NCI-H345 treated with DMSO at 0.1 percent for 48 hours (cell line): ENCODE measurements around the gene SIM2.
"Not testable (repeated sequence)": the region's sequence is repeated elsewhere in the genome, so short reads cannot be mapped to it uniquely, and the experiment has no call there.

Experiments
- DNase-seq: peaks from one replicate; lab custom pipeline; 2025; ENCODE audit not compliant: unreplicated experiment; lab: John Stamatoyannopoulos, UW

SIM2 gene, protein sequence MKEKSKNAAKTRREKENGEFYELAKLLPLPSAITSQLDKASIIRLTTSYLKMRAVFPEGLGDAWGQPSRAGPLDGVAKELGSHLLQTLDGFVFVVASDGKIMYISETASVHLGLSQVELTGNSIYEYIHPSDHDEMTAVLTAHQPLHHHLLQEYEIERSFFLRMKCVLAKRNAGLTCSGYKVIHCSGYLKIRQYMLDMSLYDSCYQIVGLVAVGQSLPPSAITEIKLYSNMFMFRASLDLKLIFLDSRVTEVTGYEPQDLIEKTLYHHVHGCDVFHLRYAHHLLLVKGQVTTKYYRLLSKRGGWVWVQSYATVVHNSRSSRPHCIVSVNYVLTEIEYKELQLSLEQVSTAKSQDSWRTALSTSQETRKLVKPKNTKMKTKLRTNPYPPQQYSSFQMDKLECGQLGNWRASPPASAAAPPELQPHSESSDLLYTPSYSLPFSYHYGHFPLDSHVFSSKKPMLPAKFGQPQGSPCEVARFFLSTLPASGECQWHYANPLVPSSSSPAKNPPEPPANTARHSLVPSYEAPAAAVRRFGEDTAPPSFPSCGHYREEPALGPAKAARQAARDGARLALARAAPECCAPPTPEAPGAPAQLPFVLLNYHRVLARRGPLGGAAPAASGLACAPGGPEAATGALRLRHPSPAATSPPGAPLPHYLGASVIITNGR

GRCh38 chr21:36698981-36699545 is at the start of gene SIM2:
Gene SIM2, plus strand, starts transcription at chr21:36699115. Its CDS starts 632 bp downstream, at chr21:36699747.
- peak; percentile 21 for DNase-seq

DNA sequence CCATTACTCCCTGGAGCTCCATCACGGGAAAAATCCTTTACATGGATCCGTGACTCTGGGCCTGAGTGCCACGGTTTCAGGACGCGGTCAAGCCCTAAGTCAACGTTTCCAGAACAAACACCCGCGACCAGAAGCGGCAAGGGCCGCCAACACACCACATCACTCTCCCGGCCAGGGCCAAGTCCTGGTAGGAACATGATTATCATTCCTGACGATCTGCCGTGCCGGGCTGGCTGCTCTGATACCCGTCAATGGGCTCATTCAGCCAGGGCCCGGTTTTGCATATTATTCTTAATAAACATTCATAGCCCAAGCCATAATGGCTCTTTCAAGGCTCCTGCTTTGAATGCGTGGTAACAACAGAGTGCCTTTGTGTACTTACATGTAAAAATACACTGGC is 44.6 kb upstream of the SIM2 start:
- no peak for DNase-seq

DNA sequence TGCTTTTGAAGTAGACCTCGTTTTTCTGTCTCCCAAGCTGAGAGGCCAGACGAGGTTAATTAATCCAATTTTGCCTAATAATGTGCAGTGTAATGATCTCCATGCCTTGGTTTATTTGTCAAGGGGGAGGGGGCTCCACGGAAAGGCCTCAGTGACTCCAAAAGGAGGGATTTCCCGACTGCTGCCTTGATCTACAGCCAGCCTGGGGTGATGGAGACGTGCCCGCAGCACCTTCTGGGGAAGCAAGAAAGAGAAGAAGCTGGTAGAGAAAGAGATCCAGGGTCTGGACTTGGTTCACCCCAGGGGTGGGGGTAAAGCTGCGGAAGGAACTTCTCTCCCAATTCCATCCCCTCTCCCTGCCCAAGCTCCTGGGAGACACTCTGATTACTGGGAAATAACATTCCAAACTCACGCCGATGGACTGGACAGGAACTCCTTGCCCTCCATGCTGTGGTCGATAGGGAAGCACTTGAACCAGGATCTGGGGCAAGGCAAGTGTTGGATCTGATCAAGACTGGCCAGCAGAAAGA is 44.1 kb upstream of the SIM2 start:
- no peak for DNase-seq

- no peak for DNase-seq
Measured at GRCh38 chr21:36656138-36656537, 42.8 kb upstream of the SIM2 start.

GRCh38 chr21:36657290-36657689 is 41.6 kb upstream of the SIM2 start:
- DNase-seq, result not testable (repeated sequence)

DNA sequence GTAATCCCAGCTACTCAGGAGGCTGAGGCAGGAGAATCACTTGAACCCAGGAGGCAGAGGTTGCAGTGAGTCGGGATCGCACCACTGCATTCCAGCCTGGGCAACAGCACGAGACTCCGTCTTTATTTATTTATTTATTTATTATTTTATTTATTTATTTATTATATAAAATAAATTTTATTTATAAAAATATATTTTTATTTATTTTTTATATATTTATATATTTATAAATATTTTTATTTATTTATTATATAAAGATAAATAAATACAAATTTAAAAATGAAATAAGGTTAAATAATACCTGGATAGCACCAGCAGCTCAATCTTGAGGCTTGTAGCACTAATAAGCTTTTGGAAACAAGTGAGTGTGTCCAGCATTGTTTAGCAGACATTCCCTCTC is 40.9 kb upstream of the SIM2 start:
- no peak for DNase-seq

- no peak for DNase-seq
Measured at GRCh38 chr21:36658926-36659325, 40.0 kb upstream of the SIM2 start.

- peak; percentile 37 for DNase-seq
Measured at GRCh38 chr21:36661511-36662309, 37.2 kb upstream of the SIM2 start.

DNA sequence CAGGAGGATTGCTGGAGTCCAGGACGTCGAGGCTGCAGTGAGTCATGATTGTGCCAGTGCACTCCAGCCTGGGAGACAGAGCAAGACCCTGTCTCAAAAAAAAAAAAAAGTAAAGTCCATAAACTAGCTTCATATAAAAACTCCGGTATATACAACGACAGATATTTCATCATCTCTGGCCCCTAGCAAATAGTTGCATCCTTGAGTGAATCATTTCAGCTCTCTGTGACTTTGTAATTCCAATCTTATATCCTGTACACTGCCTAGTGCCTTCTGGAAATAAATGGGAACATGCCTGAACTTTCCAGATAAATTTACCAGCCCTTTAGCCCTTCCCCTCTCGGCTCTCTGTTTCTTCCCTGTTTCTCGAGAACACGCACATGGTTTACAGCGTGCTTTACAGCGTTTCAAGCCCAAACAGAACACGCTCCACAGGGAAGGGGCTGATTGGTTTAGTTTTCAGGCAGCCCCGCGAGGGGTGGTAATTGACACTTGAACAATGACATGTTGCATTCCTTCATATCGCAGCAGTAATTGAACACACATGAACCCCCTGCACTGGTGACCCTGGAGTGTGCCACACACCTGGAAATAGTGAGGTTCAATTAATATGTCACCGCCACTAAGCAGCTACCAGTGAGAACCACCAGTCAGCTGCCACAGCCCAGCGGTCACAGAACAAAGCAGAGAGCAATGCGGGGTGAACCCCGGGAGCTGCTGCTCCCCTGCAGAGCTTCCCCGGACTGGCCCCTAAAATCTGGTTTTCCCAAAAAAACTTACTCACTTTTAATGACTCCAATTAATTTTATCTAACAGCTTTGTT is 35.7 kb upstream of the SIM2 start:
- no peak for DNase-seq

DNA sequence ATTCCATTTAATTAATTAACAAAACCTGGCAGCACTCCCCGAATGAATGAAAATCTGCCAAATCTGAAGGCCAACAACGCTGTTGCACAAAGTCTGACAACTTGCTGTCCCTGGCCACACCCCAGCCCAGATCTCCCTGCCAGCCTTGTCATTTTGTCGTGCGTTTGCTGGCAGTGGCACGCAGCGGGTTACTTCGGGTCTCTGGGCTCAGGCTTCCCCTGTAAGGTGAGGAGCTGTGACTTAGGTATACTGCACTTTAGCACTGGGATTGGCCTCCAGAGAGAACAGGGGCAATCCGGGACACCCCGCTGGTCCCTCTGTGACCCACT is 34.3 kb upstream of the SIM2 start:
- no peak for DNase-seq

DNA sequence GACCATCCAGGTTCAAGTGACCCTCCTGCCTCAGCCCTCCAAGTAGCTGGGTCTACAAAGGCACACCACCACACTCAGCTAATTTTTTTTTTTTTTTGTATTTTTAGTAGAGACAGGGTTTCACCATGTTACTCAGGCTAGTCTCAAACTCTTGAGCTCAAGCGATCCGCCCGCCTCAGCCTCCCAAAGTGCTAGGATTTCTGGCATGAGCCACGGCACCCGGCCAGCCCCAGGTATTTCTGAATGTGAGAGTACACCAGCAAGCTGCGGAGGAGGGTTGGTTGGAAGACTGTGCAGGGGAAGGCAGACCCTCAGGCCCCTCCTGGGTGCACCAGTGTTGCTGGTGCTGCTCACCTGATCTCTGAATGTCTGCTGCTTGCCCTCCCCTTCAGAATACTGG is 33.1 kb upstream of the SIM2 start:
- no peak for DNase-seq

- DNase-seq, result no peak
Measured at GRCh38 chr21:36668713-36669112, 30.2 kb upstream of the SIM2 start.

- no peak for DNase-seq
Measured at GRCh38 chr21:36671836-36672235, 27.1 kb upstream of the SIM2 start.

DNA sequence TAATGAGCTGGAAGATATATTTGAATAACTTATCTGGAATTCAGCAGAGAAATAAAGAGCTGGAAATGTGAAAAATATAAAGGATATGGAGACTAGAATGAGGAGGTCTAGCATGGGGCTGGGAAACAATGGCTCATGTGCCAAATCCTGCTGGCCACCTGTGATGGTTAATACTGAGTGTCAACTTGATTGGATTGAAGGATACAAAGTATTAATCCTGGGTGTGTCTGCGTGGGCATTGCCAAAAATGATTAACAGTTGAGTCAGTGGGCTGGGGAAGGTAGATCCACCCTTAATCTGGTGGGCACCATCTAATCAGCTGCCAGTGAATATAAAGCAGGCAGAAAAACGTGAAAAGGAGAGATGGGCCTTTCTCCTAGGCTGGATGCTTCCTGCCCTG is 26.6 kb upstream of the SIM2 start:
- DNase-seq, result not testable (repeated sequence)

GRCh38 chr21:36672737-36673136 is 26.2 kb upstream of the SIM2 start:
- no peak for DNase-seq

- DNase-seq, result no peak
Measured at GRCh38 chr21:36676039-36676950, 22.6 kb upstream of the SIM2 start.

DNA sequence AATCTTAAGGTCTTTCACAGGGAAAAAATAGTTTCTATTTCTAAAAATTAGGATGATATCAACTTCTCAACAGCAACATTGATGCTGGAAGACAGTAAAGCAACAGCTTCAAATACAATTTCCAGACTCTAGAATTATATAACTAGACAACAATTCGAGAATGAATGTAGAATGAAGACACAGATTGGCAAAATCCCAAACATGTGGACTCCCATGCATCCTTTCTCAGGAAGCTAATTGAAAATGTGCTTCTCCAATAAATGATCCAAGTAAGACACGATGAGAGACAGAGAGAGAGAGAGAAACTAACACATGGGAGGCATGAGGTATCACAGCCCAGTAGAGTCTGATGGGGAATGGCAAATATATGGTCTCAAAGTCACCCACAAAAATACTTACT is 21.5 kb upstream of the SIM2 start:
- DNase-seq, result no peak

GRCh38 chr21:36678538-36678937 is 20.4 kb upstream of the SIM2 start:
- no peak for DNase-seq

DNA sequence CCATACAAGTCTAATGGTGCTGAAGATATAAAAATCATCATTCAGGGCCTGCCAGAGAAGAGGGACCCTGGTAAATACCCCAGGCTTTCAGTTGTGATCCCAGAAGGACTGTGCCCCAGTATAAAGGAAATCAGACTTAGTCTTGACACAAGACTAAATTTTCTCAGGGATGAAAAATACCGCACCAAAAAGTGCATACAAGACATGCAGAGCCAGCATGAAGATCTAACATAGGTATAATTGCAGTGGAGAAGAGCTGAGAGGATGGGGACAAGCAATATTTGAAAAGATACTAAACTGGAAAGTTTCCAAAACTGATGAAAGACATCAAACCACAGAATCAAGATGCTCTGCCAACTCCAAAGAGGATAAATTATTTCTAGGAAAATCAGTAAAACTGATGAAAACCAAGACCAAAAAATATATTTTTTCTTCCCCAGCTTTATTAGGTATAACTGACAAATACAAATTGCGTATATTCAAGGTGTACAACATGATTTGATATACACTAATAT is 17.7 kb upstream of the SIM2 start:
- no peak for DNase-seq
